ENCODE measurements around the gene TMEM97. TPM values are rescaled to one million over a fixed set of nuclear protein-coding genes. Genes with fewer than 3 reads are reported as not detected.

The TMEM97 gene
- total and polyA plus RNA-seq, 2 experiments from 2014 or later, result 101 to 216 TPM

GRCh38 chr17:28327709-28328108, 8.7 kb downstream of the TMEM97 start:
- peaks cover 22% of the 10 kb centered on the region for H3K36me3 ChIP-seq (ENCODE audit: insufficient read depth)
- Mint-ChIP-seq H3K4me3 (no peak overlapping the region), H3K36me3 (ENCODE audit: low read depth) (peaks cover 52% of the 10 kb centered on the region)

GRCh38 chr17:28328325-28328724, 9.3 kb downstream of the TMEM97 start:
- Histone ChIP-seq H3K27me3 (ENCODE audit: insufficient read depth) (no peaks in the 10 kb centered on the region), H3F3A (replicated peaks; ENCODE audit: low read depth) (peaks cover 23% of the 10 kb centered on the region; the same call in 1 of the 2 replicates), H3K27ac (ENCODE audit: low read depth) (no peak overlapping the region), H3K4me1 (ENCODE audit: insufficient read depth) (peaks cover 11% of the 10 kb centered on the region), H4K20me1 (replicated peaks; ENCODE audit: insufficient read depth) (peaks cover 47% of the 10 kb centered on the region), H3K9me2 (ENCODE audit: insufficient read depth) (no peaks in the 10 kb centered on the region), H3K36me3 (ENCODE audit: insufficient read depth) (peaks cover 22% of the 10 kb centered on the region), H3K4me3 (no peak overlapping the region), H2AFZ (no peak overlapping the region), H3K79me2 (replicated peaks; ENCODE audit: insufficient read depth) (peaks cover 29% of the 10 kb centered on the region), H3K4me2 (no peak overlapping the region)
- H3K27me3 Mint-ChIP-seq (ENCODE audit: insufficient read depth, low read depth, poor library complexity), result peaks cover 5% of the 10 kb centered on the region
- H3K4me3 Mint-ChIP-seq, result no peak overlapping the region
- DNase-seq (ENCODE audit: low spot score), result no peak
- H3K4me1 Mint-ChIP-seq, result no peaks in the 10 kb centered on the region; the same call in 2 of the 3 replicates
- peaks cover 48% of the 10 kb centered on the region for H3K36me3 Mint-ChIP-seq (ENCODE audit: low read depth)
- ATAC-seq, result no peak
- H3K27ac Mint-ChIP-seq, result no peak overlapping the region
- no peaks in the 10 kb centered on the region for H3K9me3 Mint-ChIP-seq
- TF ChIP-seq ETS1 (IDR thresholded peaks at IDR 0.05), result no peak
- TF ChIP-seq POLR2AphosphoS5 (IDR thresholded peaks at IDR 0.05; ENCODE audit: low read depth), result no peak
- TF ChIP-seq NANOG (IDR thresholded peaks at IDR 0.05; ENCODE audit: borderline replicate concordance), result no peak
- TF ChIP-seq EZH2phosphoT487 (IDR thresholded peaks at IDR 0.05; ENCODE audit: unreplicated experiment), result no peak
- no peak for TF ChIP-seq ZNF114 (CRISPR knock-in tag; IDR thresholded peaks at IDR 0.05)
- no peak for TF ChIP-seq CTCF (conservative IDR thresholded peaks at IDR 0.05; ENCODE audit: low read depth in 2 of 2)
- no peak for TF ChIP-seq EZH2 (IDR thresholded peaks at IDR 0.05; ENCODE audit: low read depth, unreplicated experiment)
- no peak for TF ChIP-seq ZNF331 (CRISPR knock-in tag; IDR thresholded peaks at IDR 0.05; ENCODE audit: low read depth)
- no peak for TF ChIP-seq STAT1 (IDR thresholded peaks at IDR 0.05; ENCODE audit: unreplicated experiment)

More at GRCh38 chr17:28327709-28328108, 8.7 kb downstream of the TMEM97 start:
- Mint-ChIP-seq H3K27me3 (ENCODE audit: insufficient read depth, low read depth, poor library complexity) (peaks cover 5% of the 10 kb centered on the region), H3K27ac (no peak overlapping the region), H3K9me3 (no peaks in the 10 kb centered on the region), H3K4me1 (peaks cover 5% of the 10 kb centered on the region)
- no peaks in the 10 kb centered on the region for H3K9me2 ChIP-seq (ENCODE audit: insufficient read depth)
- H2AFZ ChIP-seq, result no peak overlapping the region
- no peaks in the 10 kb centered on the region for H3K27me3 ChIP-seq (ENCODE audit: insufficient read depth)
- DNase-seq (ENCODE audit: low spot score) (no peak), ATAC-seq (no peak)
- peaks cover 49% of the 10 kb centered on the region for H4K20me1 ChIP-seq (replicated peaks; ENCODE audit: insufficient read depth)
- TF ChIP-seq CTCF (conservative IDR thresholded peaks at IDR 0.05; ENCODE audit: low read depth in 2 of 2), result 0 out of 4 replicates have a peak, but pooled peaks have one; percentile 8 to 15
- no peak for TF ChIP-seq ZNF114 (CRISPR knock-in tag; IDR thresholded peaks at IDR 0.05)
- H3K27ac ChIP-seq (ENCODE audit: low read depth), result peak overlapping the region; percentile 5; the same call in 1 of the 2 replicates
- no peak overlapping the region for H3K4me2 ChIP-seq
- peaks cover 17% of the 10 kb centered on the region for H3K4me1 ChIP-seq (ENCODE audit: insufficient read depth)
- H3K4me3 ChIP-seq, result no peak overlapping the region
- H3F3A ChIP-seq (replicated peaks; ENCODE audit: low read depth), result peaks cover 23% of the 10 kb centered on the region; the same call in 1 of the 2 replicates
- H3K79me2 ChIP-seq (replicated peaks; ENCODE audit: insufficient read depth), result peaks cover 35% of the 10 kb centered on the region

Measured in GM23338 (cell line).